IMR-90 (cell line): ENCODE data around the gene RAD23B. TPM values are rescaled to one million over a fixed set of nuclear protein-coding genes. Genes with fewer than 3 reads are reported as not detected.

Experiments
- ATAC-seq: fragments of 200-7000 bp; cut with Tn5 transposase; 2 replicates; pipeline ENCODE4 v1.9.1; 2020; ENCODE audit warnings: low read depth, mild to moderate bottlenecking, moderate library complexity
- BruUV-seq: library from RNA; stranded (reverse); fragments of 400-500 nt; replicated peaks from 2 replicates; lab custom pipeline; 2021; lab: Mats Ljungman, UMichigan
- CTCF ChIA-PET: fragments of 300-600 bp; formaldehyde crosslinking; extraction: SDS; loops from one replicate; lab custom pipeline; 2021; ENCODE audit warnings: antibody characterized with exemption; lab: Yijun Ruan, JAX
- POLR2A ChIA-PET: fragments of 300-600 bp; sonication (Branson Sonifier 250); formaldehyde crosslinking; loops from one replicate; lab custom pipeline; 2022; ENCODE audit warnings: antibody characterized with exemption; ENCODE audit not compliant: unreplicated experiment; lab: Charles Lee
- DNase-seq: peaks from one replicate; pipeline ENCODE4 v3.0.0; 2013
- H2AFZ ChIP-seq: replicated peaks from 2 replicates; pipeline ENCODE3; 2013; ENCODE audit warnings: low read length, mild to moderate bottlenecking; ENCODE audit not compliant: poor library complexity
- H2AK5ac ChIP-seq: 2 replicates; pipeline ENCODE4 v1.6.1; 2013; ENCODE audit warnings: low read depth, low read length, inconsistent platforms
- H2AK9ac ChIP-seq: replicated peaks from 2 replicates; pipeline ENCODE3; 2013; ENCODE audit warnings: mild to moderate bottlenecking, low read depth, low read length, moderate library complexity; ENCODE audit not compliant: poor library complexity
- H2BK120ac ChIP-seq: 2 replicates; pipeline ENCODE4 v1.6.1; 2013; ENCODE audit warnings: low read depth, low read length, inconsistent platforms
- H2BK15ac ChIP-seq: 3 replicates; pipeline ENCODE4 v1.6.1; 2013; ENCODE audit warnings: low read depth, low read length, inconsistent platforms
- H2BK20ac ChIP-seq: 2 replicates; pipeline ENCODE4 v1.6.1; 2013; ENCODE audit warnings: low read depth, mild to moderate bottlenecking, inconsistent platforms, low read length, moderate library complexity
- H2BK5ac ChIP-seq: 2 replicates; pipeline ENCODE4 v1.6.1; 2013; ENCODE audit warnings: mild to moderate bottlenecking, low read depth, low read length, inconsistent platforms; ENCODE audit not compliant: poor library complexity, severe bottlenecking
- H3K14ac ChIP-seq: replicated peaks from 2 replicates; pipeline ENCODE4 v1.6.1; 2013; ENCODE audit warnings: low read depth, low read length, inconsistent platforms
- H3K18ac ChIP-seq: 2 replicates; pipeline ENCODE4 v1.6.1; 2013; ENCODE audit warnings: low read depth, low read length, control low read depth
- H3K23ac ChIP-seq: 2 replicates; pipeline ENCODE4 v1.6.1; 2013; ENCODE audit warnings: low read depth, low read length, inconsistent platforms
- H3K27ac ChIP-seq: 2 replicates; pipeline ENCODE4 v1.5.1; 2013; ENCODE audit warnings: mild to moderate bottlenecking, control low read depth, low read length; ENCODE audit not compliant: insufficient read depth
- H3K27me3 ChIP-seq: 2 replicates; pipeline ENCODE4 v1.6.1; 2013; ENCODE audit warnings: low read length; ENCODE audit not compliant: control insufficient read depth, insufficient read depth
- H3K36me3 ChIP-seq: 2 replicates; pipeline ENCODE4 v1.6.1; 2013; ENCODE audit warnings: low read length, mixed read lengths; ENCODE audit not compliant: control insufficient read depth, insufficient read depth
- H3K4ac ChIP-seq: 2 replicates; pipeline ENCODE4 v1.6.1; 2013; ENCODE audit warnings: low read depth, low read length, inconsistent platforms
- H3K4me1 ChIP-seq: 2 replicates; pipeline ENCODE4 v1.6.1; 2013; ENCODE audit warnings: low read length, mixed read lengths; ENCODE audit not compliant: control insufficient read depth, insufficient read depth
- H3K4me2 ChIP-seq: 2 replicates; pipeline ENCODE4 v1.6.1; 2013; ENCODE audit warnings: low read depth, mild to moderate bottlenecking, control low read depth, low read length, moderate library complexity
- H3K4me3 ChIP-seq: 2 replicates; pipeline ENCODE4 v1.5.1; 2013; ENCODE audit warnings: low read depth, mild to moderate bottlenecking, control low read depth, low read length, moderate library complexity; ENCODE audit not compliant: insufficient read depth
- H3K56ac ChIP-seq: 2 replicates; pipeline ENCODE4 v1.6.1; 2013; ENCODE audit warnings: low read length, inconsistent platforms; ENCODE audit not compliant: insufficient read depth; ENCODE audit errors: extremely low read depth
- H3K79me1 ChIP-seq, 2 experiments: 2 replicates each; pipeline ENCODE4 v1.6.1; 2013; ENCODE audit warnings: low read length in 2 of 2, inconsistent platforms in 1 of 2, low read depth in 1 of 2
- H3K9ac ChIP-seq: 2 replicates; pipeline ENCODE4 v1.6.1; 2013; ENCODE audit warnings: low read depth, low read length, control low read depth
- H3K9me1 ChIP-seq: 2 replicates; pipeline ENCODE4 v1.6.1; 2013; ENCODE audit warnings: low read length, inconsistent platforms; ENCODE audit not compliant: insufficient read depth
- H3K9me3 ChIP-seq: 2 replicates; pipeline ENCODE4 v1.6.1; 2013; ENCODE audit warnings: low read length; ENCODE audit not compliant: control insufficient read depth, insufficient read depth
- H4K20me1 ChIP-seq: 2 replicates; pipeline ENCODE4 v1.6.1; 2013; ENCODE audit warnings: low read length, inconsistent platforms; ENCODE audit not compliant: insufficient read depth
- H4K5ac ChIP-seq: 2 replicates; pipeline ENCODE4 v1.6.1; 2013; ENCODE audit warnings: mild to moderate bottlenecking, low read depth, low read length, control low read depth
- H4K8ac ChIP-seq, 2 experiments: 2 replicates each; pipeline ENCODE4 v1.6.1; 2013; ENCODE audit warnings: low read depth in 2 of 2, low read length in 2 of 2, control low read depth in 1 of 2, inconsistent platforms in 1 of 2
- H4K91ac ChIP-seq: 2 replicates; pipeline ENCODE4 v1.6.1; 2013; ENCODE audit warnings: low read depth, low read length, inconsistent platforms; ENCODE audit not compliant: insufficient read depth
- BHLHE40 ChIP-seq: fragments of 150-350 bp; IDR thresholded peaks from 2 replicates; pipeline ENCODE4 v1.6.1; 2016; ENCODE audit warnings: mild to moderate bottlenecking, low read depth, low read length
- CEBPB ChIP-seq: IDR thresholded peaks from 2 replicates; pipeline ENCODE4 v1.6.1; 2012; ENCODE audit warnings: low read depth, low read length, improper control_type of control experiment
- CHD1 ChIP-seq: IDR thresholded peaks from 2 replicates; pipeline ENCODE4 v1.6.1; 2012; ENCODE audit warnings: low read depth, low read length, improper control_type of control experiment
- CTCF ChIP-seq: conservative IDR thresholded peaks from 2 replicates; pipeline ENCODE4 v1.5.1; 2012; ENCODE audit warnings: mild to moderate bottlenecking, low read depth, low read length, improper control_type of control experiment
- ELK1 ChIP-seq: fragments of 150-350 bp; IDR thresholded peaks from 2 replicates; pipeline ENCODE4 v1.6.1; 2016; ENCODE audit warnings: low read depth, mild to moderate bottlenecking, low read length, moderate library complexity, borderline replicate concordance
- FOS ChIP-seq: fragments of 150-350 bp; IDR thresholded peaks from 2 replicates; pipeline ENCODE4 v1.6.1; 2016; ENCODE audit warnings: low read depth, low read length
- MAFK ChIP-seq: IDR thresholded peaks from 2 replicates; pipeline ENCODE4 v1.6.1; 2012; ENCODE audit warnings: low read depth, low read length, improper control_type of control experiment
- MAZ ChIP-seq: IDR thresholded peaks from 2 replicates; pipeline ENCODE4 v1.6.1; 2012; ENCODE audit warnings: low read depth, mild to moderate bottlenecking, low read length, improper control_type of control experiment, moderate library complexity, borderline replicate concordance
- NFE2L2 ChIP-seq: fragments of 150-350 bp; IDR thresholded peaks from 2 replicates; pipeline ENCODE4 v1.6.1; 2016; ENCODE audit warnings: low read depth, mild to moderate bottlenecking, low read length
- POLR2A ChIP-seq: IDR thresholded peaks from 2 replicates; pipeline ENCODE4 v1.6.1; 2012; ENCODE audit warnings: mild to moderate bottlenecking, low read depth, low read length
- RAD21 ChIP-seq: IDR thresholded peaks from 2 replicates; pipeline ENCODE4 v1.6.1; 2012; ENCODE audit warnings: low read length, improper control_type of control experiment
- RCOR1 ChIP-seq: IDR thresholded peaks from 2 replicates; pipeline ENCODE4 v1.6.1; 2012; ENCODE audit warnings: mild to moderate bottlenecking, low read length, improper control_type of control experiment; ENCODE audit not compliant: insufficient replicate concordance
- SMC3 ChIP-seq: fragments of 150-350 bp; IDR thresholded peaks from 2 replicates; pipeline ENCODE4 v1.6.1; 2016; ENCODE audit warnings: low read depth, mild to moderate bottlenecking, antibody characterized with exemption, low read length, moderate library complexity
- USF2 ChIP-seq: fragments of 150-350 bp; IDR thresholded peaks from 2 replicates; pipeline ENCODE4 v1.6.1; 2017; ENCODE audit warnings: mild to moderate bottlenecking, antibody characterized with exemption, low read length, low read depth
- WGBS, 2 experiments: methylation state at CpG; one replicate each; pipeline versions ENCODE4 v1.1.5 to v1.1.7; 2013; ENCODE audit warnings: missing lambda C conversion rate in 2 of 2; ENCODE audit not compliant: insufficient read length in 1 of 2; ENCODE audit errors: extremely low coverage in 2 of 2; 5-methylcytosine and 5-hydroxymethylcytosine counted together
- dilution Hi-C: fragments of 300-500 bp; cut with HindIII; formaldehyde crosslinking; loops from one replicate; pipeline ENCODE4 v1.14.3; 2018; ENCODE audit warnings: low sequenced_read_pairs; ENCODE audit not compliant: unreplicated experiment
- in situ Hi-C: fragments of 300-500 bp; cut with MboI; formaldehyde crosslinking; loops from 3 replicates; pipeline ENCODE4 v1.14.3; 2019; ENCODE audit warnings: low sequenced_read_pairs, inconsistent platforms, mixed read lengths
- intact Hi-C: fragments of 100-400 bp; cut with micrococcal nuclease; formaldehyde crosslinking; loops from 2 replicates; pipeline ENCODE4 v1.10.0; 2022
- polyA plus RNA-seq, 3 experiments: library from polyadenylated mRNA; depleted of rRNA; stranded (reverse); fragments of >200 nt; gene quantifications; 2 replicates each; pipeline ENCODE4 v1.2.3, GENCODE V29; 2012; ENCODE audit warnings: low replicate concordance in 1 of 3
- total RNA-seq: library from RNA; depleted of rRNA; stranded (reverse); fragments of >200 nt; gene quantifications from 2 replicates; pipeline ENCODE4 v1.2.3, GENCODE V29; 2012

RAD23B gene
- total and polyA plus RNA-seq, 2 of the 4 experiments (the other 2 are of a cell fraction): 126 to 148 TPM

- Histone ChIP-seq H3K79me1 (peaks cover 6 to 32% of the 10 kb centered on the region in 2 experiments; a peak in 3 of 4 replicates), H4K8ac (no peak overlapping the region), H2AK9ac (no peak overlapping the region), H2BK120ac (no peak overlapping the region), H3K14ac (no peak overlapping the region), H3K56ac (no peak overlapping the region), H2AK5ac (no peak overlapping the region), H3K23ac (no peak overlapping the region), H3K4me3 (no peak overlapping the region), H3K18ac (no peak overlapping the region), H3K9me1 (no peaks in the 10 kb centered on the region), H2BK20ac (no peak overlapping the region), H3K27ac (no peak overlapping the region), H4K20me1 (peaks cover 38% of the 10 kb centered on the region), H3K4ac (no peak overlapping the region), H4K5ac (no peak overlapping the region), H4K91ac (no peak overlapping the region), H3K9me3 (no peaks in the 10 kb centered on the region; the same call in 1 of the 2 replicates), H3K27me3 (no peaks in the 10 kb centered on the region), H2BK15ac (no peak overlapping the region), H3K36me3 (peaks cover 32% of the 10 kb centered on the region), H3K4me1 (no peaks in the 10 kb centered on the region), H2AFZ (no peak overlapping the region), H3K9ac (no peak overlapping the region), H2BK5ac (no peak overlapping the region), H3K4me2 (no peak overlapping the region)
- ATAC-seq (no peak), DNase-seq (no peak)
- TF ChIP-seq FOS (no peak), CEBPB (no peak), USF2 (no peak), CTCF (no peak), POLR2A (no peak), MAFK (no peak), RAD21 (no peak), RCOR1 (no peak), BHLHE40 (no peak), SMC3 (no peak), NFE2L2 (no peak), MAZ (no peak), ELK1 (no peak), CHD1 (no peak)
- in situ Hi-C loops (no loop called here), intact Hi-C loops (no loop called here), dilution Hi-C loops (no loop called here)
- no CpG with 5 or more reads among the region's 5 CpGs for WGBS, 2 experiments
- CTCF ChIA-PET: no interaction called here
- POLR2A ChIA-PET: no interaction called here
- no TSS peak for BruUV-seq
These were observed 39.6 kb downstream of the RAD23B start for GRCh38 chr9:107322643-107323042.
